Suppressor macrophage treated with lipopolysaccharide for 1 hour (primary cell): Measurements from ENCODE around the gene GORASP1.
A peak's percentile ranks its signal among the peaks of the same experiment; 100 is the strongest.

Source experiments
- DNase-seq, 3 donors: peaks; one replicate each; pipeline ENCODE4 v3.0.0-alpha.2; 2020 to 2022

The GORASP1 gene

DNA sequence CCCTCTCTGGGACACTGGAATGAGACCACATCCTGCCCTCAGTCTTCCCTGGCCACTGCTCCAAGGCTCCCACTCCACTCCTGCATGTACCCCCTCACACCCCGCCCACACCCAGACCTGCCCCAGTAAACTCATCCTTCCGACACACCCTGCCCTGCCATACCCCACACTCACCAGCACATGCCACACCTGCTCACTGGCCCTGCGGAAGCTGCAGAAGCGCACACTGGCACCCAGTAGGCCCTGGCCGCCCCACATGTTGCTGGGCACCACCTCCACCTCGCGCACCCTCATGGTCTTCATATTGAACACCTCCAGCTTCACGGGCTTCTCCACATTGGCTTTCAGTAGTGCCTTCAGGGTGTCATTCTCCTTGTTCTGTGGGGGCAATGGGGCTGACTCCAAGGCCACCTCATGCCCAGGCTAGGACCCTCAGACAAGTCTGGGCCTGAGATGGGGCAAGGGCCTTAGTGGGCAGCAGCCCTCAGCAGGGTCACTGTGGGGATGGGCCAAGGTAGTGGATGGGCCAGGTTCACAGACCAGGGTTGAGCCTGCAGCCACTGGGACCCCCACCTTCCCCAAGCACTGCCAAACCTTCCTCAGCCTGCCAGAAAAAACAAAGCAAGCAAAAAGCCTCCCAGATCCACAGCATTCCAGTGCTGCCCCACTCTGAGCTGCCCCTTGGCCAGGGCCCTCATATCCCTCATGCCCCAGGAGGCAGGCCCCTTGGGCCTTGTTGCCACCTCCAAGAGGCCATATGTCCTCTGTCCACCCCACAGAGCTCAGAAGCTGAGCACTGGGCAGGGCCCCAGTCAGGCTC lies 4.7 kb downstream of the GORASP1 start:
- no peak for DNase-seq

DNA sequence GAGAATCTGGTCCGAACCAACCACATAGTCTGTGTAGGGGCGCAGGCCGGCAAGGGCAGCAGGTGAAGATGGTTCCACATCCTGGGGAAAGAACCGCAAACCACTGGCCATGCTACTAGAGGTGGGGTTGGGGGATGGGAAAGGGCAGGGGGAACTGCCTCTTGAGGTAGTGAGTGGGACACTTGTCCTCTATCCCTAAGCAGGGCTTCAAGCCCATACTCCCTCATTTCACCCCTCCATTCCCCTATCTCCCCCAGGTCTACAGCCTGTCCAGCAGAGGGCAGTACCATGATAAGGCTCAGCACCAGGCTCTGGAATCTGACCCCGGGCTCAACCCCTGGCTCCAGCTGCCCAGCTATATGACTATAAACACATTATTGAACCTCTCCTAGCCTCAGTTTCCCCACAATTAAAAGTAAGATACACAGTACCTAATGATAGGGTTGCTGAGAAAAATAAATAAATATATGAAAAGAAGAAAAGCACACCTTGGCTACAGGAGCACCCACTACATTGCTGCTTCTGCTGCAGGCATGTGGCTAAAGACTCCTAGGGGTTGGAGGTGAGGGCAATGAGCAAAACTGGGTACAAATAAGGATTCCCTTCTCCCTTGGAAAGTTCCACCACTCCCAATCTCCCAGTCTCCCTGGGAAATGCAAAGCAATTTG lies 6.3 kb downstream of the GORASP1 start:
- peak; percentile 67 to 75 (median 72) for DNase-seq

DNA sequence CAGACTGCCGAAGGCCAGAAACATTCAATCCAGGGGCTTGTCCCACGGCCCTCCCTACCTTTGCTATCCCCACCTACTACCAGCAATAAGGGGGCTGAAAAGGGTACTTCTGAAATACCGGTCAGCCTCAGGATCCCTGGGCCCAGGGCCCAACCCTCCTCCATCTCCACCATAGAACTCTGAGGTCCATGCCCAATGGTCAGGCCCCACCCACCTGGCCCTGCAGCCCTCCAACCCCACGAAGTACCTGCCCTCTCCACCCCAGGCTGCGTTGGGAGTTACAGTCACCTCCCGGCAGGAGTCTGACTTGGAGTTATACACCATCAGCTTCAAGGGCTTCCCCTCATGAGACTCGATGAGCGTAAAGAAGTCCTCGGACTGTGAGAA lies 6.9 kb downstream of the GORASP1 start:
- no peak for DNase-seq

GRCh38 chr3:39099738-39100499 lies 7.5 kb downstream of the GORASP1 start:
- DNase-seq = no peak

DNA sequence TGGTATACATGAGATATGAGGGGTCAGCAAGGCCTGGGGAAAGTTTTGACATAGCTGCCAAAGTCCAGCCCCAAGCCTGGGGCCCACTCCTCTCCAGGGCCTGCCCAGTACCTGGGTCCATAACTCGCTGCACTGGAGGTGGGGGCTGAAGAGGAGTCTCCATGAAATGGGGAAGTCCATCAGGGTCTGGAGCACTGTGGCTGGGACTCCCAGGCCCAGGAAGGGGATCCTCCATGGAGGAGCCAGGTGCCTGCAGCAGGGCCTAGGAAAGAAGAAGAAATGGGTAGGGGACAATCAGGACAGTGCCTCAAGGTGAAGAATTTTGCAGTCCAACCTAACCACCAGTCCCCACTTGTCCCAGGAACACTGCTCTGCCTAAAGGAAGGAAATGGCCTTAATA lies 8.2 kb downstream of the GORASP1 start:
- DNase-seq = no peak

GRCh38 chr3:39098473-39099000 lies 8.9 kb downstream of the GORASP1 start:
- no peak for DNase-seq

GRCh38 chr3:39097716-39098472 lies 9.5 kb downstream of the GORASP1 start:
- no peak for DNase-seq

GRCh38 chr3:39096775-39097174 lies 10.7 kb downstream of the GORASP1 start:
- no peak for DNase-seq

GRCh38 chr3:39095778-39096177 lies 11.6 kb downstream of the GORASP1 start:
- no peak for DNase-seq

GRCh38 chr3:39094851-39095677 lies 12.4 kb downstream of the GORASP1 start:
- no peak for DNase-seq

DNA sequence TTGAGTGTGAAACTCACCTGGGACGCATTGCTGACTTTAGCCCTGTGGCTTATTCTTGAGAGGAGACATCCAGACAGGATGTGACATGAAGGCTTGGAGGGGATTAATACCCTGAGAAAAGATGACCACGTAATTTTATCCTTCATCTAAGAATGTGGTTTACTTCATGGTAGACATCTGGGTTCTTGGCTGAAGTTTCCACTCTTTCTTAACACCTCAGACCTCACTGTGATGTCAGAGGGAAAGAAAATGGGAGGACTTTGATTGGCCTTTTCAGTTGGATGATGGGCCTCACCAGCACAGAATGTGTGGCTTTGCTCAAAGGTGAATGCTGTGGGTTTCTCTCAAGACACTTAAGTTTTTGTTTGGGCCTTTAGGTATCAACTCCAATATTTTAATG lies 16.5 kb downstream of the GORASP1 start:
- DNase-seq = peak in 2 of 3 donors; percentile 14 to 16

GRCh38 chr3:39088889-39089288 lies 18.5 kb downstream of the GORASP1 start:
- no peak for DNase-seq

DNA sequence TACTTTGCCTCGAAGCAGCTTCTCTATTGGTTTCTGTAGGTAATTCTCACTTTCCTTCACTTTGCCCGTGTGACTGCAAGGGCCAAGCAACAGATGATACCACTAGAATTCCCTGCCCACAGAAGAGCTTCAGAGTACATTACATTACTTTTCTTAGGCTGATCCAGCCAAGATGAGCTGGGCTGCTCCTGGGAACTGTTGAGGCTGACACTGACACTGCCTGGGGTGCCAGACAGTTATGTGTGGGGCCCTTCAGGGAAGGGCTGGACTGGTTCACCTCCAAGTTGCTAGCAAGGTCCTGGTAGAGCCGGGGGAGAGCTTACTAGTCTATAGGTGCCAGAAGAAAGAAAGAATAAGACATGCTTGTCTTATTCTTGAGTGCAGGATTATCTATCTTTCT lies 19.0 kb downstream of the GORASP1 start:
- no peak for DNase-seq

GRCh38 chr3:39086144-39086543 lies 21.3 kb downstream of the GORASP1 start:
- no peak for DNase-seq

DNA sequence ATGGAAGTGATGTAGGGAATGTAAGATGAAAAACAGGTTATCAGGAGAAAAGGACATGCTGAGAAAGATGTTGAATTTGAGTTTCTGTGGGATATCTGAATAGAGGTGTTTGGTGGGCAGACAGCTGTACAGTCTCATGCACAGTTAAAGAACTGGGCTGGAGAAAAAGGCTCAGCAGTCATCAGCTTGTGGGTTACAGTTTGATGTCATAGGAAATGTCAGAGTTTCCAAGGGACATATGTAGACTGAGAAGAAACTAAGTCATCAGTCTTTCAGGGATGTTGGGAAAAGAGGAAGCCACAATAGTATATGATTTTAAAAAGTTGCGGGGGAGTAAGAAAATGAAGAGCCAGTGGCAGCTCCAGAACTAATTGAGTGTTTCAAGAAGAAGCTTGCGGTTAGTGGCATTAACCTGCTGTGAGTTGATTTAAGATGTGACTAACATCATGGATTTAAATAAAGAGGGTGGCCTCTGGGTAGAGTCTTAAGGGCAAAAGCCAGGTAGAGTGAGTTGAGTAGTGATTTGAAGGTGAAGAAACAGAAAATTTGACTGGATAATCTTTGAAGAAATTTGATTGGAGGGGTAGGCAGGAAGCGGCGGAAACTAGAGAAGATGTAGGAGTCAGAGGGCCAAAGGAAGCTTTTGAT lies 24.6 kb downstream of the GORASP1 start:
- DNase-seq = peak; percentile 37 to 55 (median 38)

DNA sequence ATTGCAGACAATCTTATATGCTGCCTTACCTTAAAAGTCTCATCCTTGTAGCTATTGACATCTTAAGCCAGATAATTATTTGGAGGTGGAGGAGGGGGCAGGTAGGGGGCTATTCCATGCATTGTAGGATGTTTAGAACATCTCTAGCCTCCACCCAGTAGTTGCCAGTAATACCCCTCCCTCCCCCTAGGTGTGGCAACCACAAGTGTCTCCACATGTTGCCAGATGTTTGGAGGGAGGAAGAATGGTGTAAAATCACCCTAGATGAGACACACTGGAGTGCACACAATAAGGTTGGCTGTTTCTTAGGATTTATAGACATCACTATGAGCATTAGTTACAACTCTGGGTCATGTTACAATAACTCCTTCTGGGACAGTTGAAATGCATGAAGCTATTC lies 27.4 kb downstream of the GORASP1 start:
- DNase-seq = no peak

DNA sequence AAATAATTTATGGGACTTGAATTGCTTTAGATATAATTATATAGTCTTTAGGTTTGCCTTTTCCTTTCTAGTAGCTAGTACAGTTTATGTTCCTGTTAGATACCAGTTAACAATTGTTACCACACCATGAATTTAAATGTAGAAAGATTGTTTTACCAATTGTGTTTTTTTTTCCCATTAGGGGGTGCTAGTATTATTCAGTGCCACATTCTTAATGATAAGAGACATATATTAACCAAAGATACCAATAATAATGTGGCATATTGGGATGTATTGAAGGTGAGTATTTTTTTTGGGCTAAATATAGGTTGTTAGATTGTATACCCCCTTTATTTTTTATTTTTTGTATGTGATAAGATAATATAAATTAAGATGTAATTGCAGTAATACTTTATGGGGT lies 27.9 kb downstream of the GORASP1 start:
- DNase-seq = no peak

DNA sequence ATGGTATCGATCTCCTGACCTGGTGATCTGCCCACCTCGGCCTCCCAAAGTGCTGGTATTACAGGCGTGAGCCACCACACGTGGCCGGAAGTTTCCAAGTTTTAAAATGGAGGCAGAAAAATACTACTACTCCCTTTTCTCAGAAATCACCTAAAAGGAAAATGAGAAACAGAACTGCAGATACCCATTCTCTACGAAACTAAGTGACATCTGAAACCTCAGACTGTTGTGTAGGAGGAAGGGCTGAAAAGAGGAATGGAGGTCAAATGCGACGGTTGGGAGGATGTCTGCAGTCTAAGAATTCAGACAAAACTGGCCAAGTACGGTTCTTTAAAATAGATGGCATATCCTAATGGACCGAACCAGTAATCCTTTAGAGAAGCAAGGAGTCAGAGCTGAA lies 31.5 kb downstream of the GORASP1 start:
- DNase-seq = no peak

- DNase-seq = no peak
These were observed 38.9 kb downstream of the GORASP1 start for GRCh38 chr3:39068556-39068955.

DNA sequence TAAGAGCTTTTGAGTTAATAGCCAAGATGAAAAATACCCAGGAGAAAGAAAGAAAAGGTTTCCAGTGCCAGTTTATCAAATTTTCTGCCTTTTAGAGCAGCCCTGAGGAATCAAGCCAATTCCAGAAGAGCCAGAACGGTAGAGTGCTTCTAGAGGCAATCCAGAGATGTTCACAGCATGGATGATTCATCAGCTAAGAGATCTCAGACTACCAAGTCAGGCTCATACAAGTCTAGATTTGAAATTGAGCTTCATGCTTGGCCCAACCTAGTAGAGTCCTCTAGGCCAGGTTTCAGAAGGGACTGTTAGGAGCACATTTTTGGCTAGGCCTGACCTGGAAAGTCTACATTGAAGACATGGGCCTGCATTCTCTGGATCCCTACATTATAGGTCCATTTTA lies 40.1 kb downstream of the GORASP1 start:
- no peak for DNase-seq

- peak; percentile 65 to 66 (median 66) for DNase-seq
These were observed 42.2 kb downstream of the GORASP1 start for GRCh38 chr3:39065197-39065596.
